Panc1 (cell line): Measurements from ENCODE around the gene ADCY2. TPM values are rescaled to one million over a fixed set of nuclear protein-coding genes. Genes with fewer than 3 reads are reported as not detected.

Source experiments
- ATAC-seq: fragments of 200-7000 bp; cut with Tn5 transposase; 2 replicates; pipeline ENCODE4 v1.9.1; 2020; ENCODE audit warnings: mild to moderate bottlenecking, moderate library complexity
- BruUV-seq: library from RNA; stranded (reverse); fragments of 400-500 nt; replicated peaks from 2 replicates; lab custom pipeline; 2021; lab: Mats Ljungman, UMichigan
- CTCF ChIA-PET: fragments of 300-600 bp; sonication (Branson Sonifier 250); formaldehyde crosslinking; loops from one replicate; lab custom pipeline; 2022; ENCODE audit warnings: antibody characterized with exemption; lab: Charles Lee
- POLR2A ChIA-PET: fragments of 300-600 bp; sonication (Branson Sonifier 250); formaldehyde crosslinking; loops from one replicate; lab custom pipeline; 2022; ENCODE audit warnings: antibody characterized with exemption; lab: Charles Lee
- DNase-seq: peaks from one replicate; pipeline ENCODE4 v3.0.0-alpha.2; 2010; ENCODE audit warnings: low read depth, low spot score
- H3K27ac ChIP-seq: 2 replicates; pipeline ENCODE4 v1.5.1; 2011; ENCODE audit warnings: mild to moderate bottlenecking, low read length, inconsistent platforms
- H3K27me3 ChIP-seq: fragments of 200-500 bp; sonication (Bioruptor generic); 2 replicates; pipeline ENCODE4 v1.6.0; 2014; ENCODE audit warnings: low read length, inconsistent platforms; ENCODE audit not compliant: control insufficient read depth, insufficient read depth
- H3K36me3 ChIP-seq: fragments of 200-500 bp; sonication (Bioruptor generic); 2 replicates; pipeline ENCODE4 v1.5.1; 2014; ENCODE audit warnings: inconsistent platforms, mild to moderate bottlenecking, low read length, moderate library complexity; ENCODE audit not compliant: control insufficient read depth, insufficient read depth
- H3K4me1 ChIP-seq: 2 replicates; pipeline ENCODE4 v1.5.1; 2011; ENCODE audit warnings: inconsistent platforms, mild to moderate bottlenecking, low read length, moderate library complexity; ENCODE audit not compliant: control insufficient read depth, insufficient read depth
- H3K4me3 ChIP-seq, 2 experiments: 2 replicates each; pipeline ENCODE4 v1.5.1; 2011 to 2012; ENCODE audit warnings: low read depth in 2 of 2, low read length in 2 of 2, mild to moderate bottlenecking in 2 of 2, inconsistent platforms in 1 of 2, moderate library complexity in 1 of 2
- H3K9me3 ChIP-seq: fragments of 200-500 bp; sonication (Bioruptor generic); 2 replicates; pipeline ENCODE4 v1.5.1; 2014; ENCODE audit warnings: low read depth, mild to moderate bottlenecking, inconsistent platforms, low read length, moderate library complexity; ENCODE audit not compliant: control insufficient read depth, insufficient read depth
- CTCF ChIP-seq: fragments of 450-650 bp; IDR thresholded peaks from 2 replicates; pipeline ENCODE4 v1.5.1; 2017; ENCODE audit warnings: mild to moderate bottlenecking
- POLR2AphosphoS5 ChIP-seq: IDR thresholded peaks from 2 replicates; pipeline ENCODE4 v1.6.1; 2012; ENCODE audit warnings: mild to moderate bottlenecking, low read depth, low read length, moderate library complexity
- REST ChIP-seq, 2 experiments: IDR thresholded peaks; 2 replicates each; pipeline ENCODE4 v1.6.1; 2011 to 2012; ENCODE audit warnings: low read depth in 2 of 2, control low read depth in 1 of 2, low read length in 1 of 2, mild to moderate bottlenecking in 1 of 2, moderate library complexity in 1 of 2; ENCODE audit not compliant: insufficient read depth in 1 of 2
- SIN3A ChIP-seq: IDR thresholded peaks from 2 replicates; pipeline ENCODE4 v1.6.1; 2012; ENCODE audit warnings: low read depth, mild to moderate bottlenecking, low read length, moderate library complexity, borderline replicate concordance; ENCODE audit not compliant: insufficient read depth
- TCF7L2 ChIP-seq: IDR thresholded peaks from 2 replicates; pipeline ENCODE4 v1.6.1; 2011; ENCODE audit warnings: mild to moderate bottlenecking, low read depth, low read length, inconsistent platforms
- in situ Hi-C: cut with HindIII; loops from 2 replicates; pipeline ENCODE4 v1.10.0; 2016; ENCODE audit warnings: low sequenced_read_pairs, low pct_unique_long_range_greater_than_20kb
- intact Hi-C: fragments of 100-400 bp; cut with micrococcal nuclease; formaldehyde crosslinking; loops from one replicate; pipeline ENCODE4 v1.10.0; 2022; ENCODE audit not compliant: unreplicated experiment
- total RNA-seq: library from RNA; stranded (reverse); gene quantifications from one replicate; pipeline ENCODE4 v1.2.1, GENCODE V29; 2021; ENCODE audit not compliant: unreplicated experiment

ADCY2 gene
- total RNA-seq, 1 experiment from 2014 or later = 0.13 TPM

GRCh38 chr5:7680260-7680659 lies 284.3 kb downstream of the ADCY2 start:
- H3K36me3 ChIP-seq = no peaks in the 10 kb centered on the region
- TF ChIP-seq SIN3A (no peak), REST (IDR thresholded peaks at IDR 0.05; ENCODE audit: insufficient read depth in 1 of 2, low read depth in 2 of 2, low read length in 1 of 2) (no peak)
- no peaks in the 10 kb centered on the region for H3K4me1 ChIP-seq
- no peak overlapping the region for H3K27ac ChIP-seq
- DNase-seq (no peak), ATAC-seq (no peak)
- ChIA-PET CTCF (no interaction called here), POLR2A (no interaction called here)
- H3K9me3 ChIP-seq = no peaks in the 10 kb centered on the region
- intact Hi-C loops = no loop called here
- in situ Hi-C loops = no loop called here
- H3K4me3 ChIP-seq = no peak overlapping the region
- H3K27me3 ChIP-seq = no peaks in the 10 kb centered on the region
- no TSS peak for BruUV-seq

- POLR2A ChIA-PET = no interaction called here
- BruUV-seq = no TSS peak
Measured at GRCh38 chr5:7682379-7682778, 286.4 kb downstream of the ADCY2 start.

More at GRCh38 chr5:7682379-7682778, 286.4 kb downstream of the ADCY2 start:
- no peaks in the 10 kb centered on the region for H3K9me3 ChIP-seq
- intact Hi-C loops (no loop called here), in situ Hi-C loops (no loop called here)
- no peaks in the 10 kb centered on the region for H3K4me1 ChIP-seq
- DNase-seq (no peak), ATAC-seq (no peak)
- H3K4me3 ChIP-seq = no peak overlapping the region
- no peaks in the 10 kb centered on the region for H3K36me3 ChIP-seq
- no peak for TF ChIP-seq REST (IDR thresholded peaks at IDR 0.05; ENCODE audit: insufficient read depth in 1 of 2, low read depth in 2 of 2, low read length in 1 of 2)
- no peak for TF ChIP-seq SIN3A
- no peak for TF ChIP-seq TCF7L2
- no peak for TF ChIP-seq CTCF
- TF ChIP-seq POLR2AphosphoS5 = no peak
- no peaks in the 10 kb centered on the region for H3K27me3 ChIP-seq
- CTCF ChIA-PET = no interaction called here
- H3K27ac ChIP-seq = no peak overlapping the region
